Measurements from ENCODE around the gene NEAT1. TPM values are rescaled to one million over a fixed set of nuclear protein-coding genes. Genes with fewer than 3 reads are reported as not detected.

Gene NEAT1
- total RNA-seq, 1 donor from 2014 or later: 229 TPM

DNA sequence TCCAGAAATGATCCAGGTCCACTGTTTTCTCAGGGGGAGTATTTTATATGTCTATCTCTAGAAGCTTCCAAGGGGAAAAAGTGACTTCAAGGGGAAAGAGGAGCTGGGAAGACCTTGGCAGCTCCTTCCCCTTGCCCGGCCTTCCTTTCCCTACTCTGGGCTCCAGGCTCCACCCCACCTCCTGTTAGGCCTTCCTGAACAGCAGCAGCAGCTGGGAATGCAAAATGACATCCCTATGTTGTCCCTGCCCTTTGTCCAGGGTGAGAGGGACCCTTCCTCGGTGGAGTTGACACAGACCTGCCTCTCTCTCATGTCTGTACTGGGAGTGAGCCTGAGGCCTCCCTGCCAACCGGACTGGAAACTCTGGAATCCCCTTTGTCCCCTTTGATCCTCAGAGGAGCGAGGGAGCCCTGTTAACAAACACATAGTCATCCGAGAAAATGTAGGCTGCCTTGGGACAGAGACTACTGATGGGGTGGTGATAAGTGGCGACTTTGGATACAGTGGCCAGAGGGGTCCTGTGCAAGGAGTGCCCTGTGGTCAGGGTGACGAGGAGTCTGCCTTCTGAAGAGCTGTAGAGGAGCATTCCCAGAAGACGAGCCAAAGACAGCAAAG is 67.2 kb downstream of the NEAT1 start:
- peak overlapping the region; percentile 94 for H3K27ac Mint-ChIP-seq
- H3K4me1 Mint-ChIP-seq (ENCODE audit: unreplicated experiment): peaks cover 72% of the 10 kb centered on the region

GRCh38 chr11:65491163-65491465 is 68.5 kb downstream of the NEAT1 start:
- Mint-ChIP-seq H3K4me1 (ENCODE audit: unreplicated experiment) (peaks cover 65% of the 10 kb centered on the region), H3K27ac (peak overlapping the region; percentile 91), H3K27me3 (no peaks in the 10 kb centered on the region), H3K4me3 (peak overlapping the region; percentile 45), H3K36me3 (no peaks in the 10 kb centered on the region), H3K9me3 (no peaks in the 10 kb centered on the region)
- DNase-seq (ENCODE audit: extremely low spot score, unreplicated experiment): no peak
- TF ChIP-seq CTCF (conservative IDR thresholded peaks at IDR 0.05): no peak

More for the DNA sequence above, 67.2 kb downstream of the NEAT1 start:
- no peak for TF ChIP-seq CTCF (conservative IDR thresholded peaks at IDR 0.05)
- H3K36me3 Mint-ChIP-seq: no peaks in the 10 kb centered on the region
- no peaks in the 10 kb centered on the region for H3K27me3 Mint-ChIP-seq
- no peak for DNase-seq (ENCODE audit: extremely low spot score, unreplicated experiment)
- H3K9me3 Mint-ChIP-seq: no peaks in the 10 kb centered on the region
- peak overlapping the region; percentile 74 for H3K4me3 Mint-ChIP-seq

- TF ChIP-seq CTCF (conservative IDR thresholded peaks at IDR 0.05): no peak
- Mint-ChIP-seq H3K4me1 (ENCODE audit: unreplicated experiment) (peaks cover 72% of the 10 kb centered on the region), H3K4me3 (peak overlapping the region; percentile 54), H3K9me3 (no peaks in the 10 kb centered on the region), H3K27ac (peak overlapping the region; percentile 91), H3K36me3 (no peaks in the 10 kb centered on the region), H3K27me3 (no peaks in the 10 kb centered on the region)
- DNase-seq (ENCODE audit: extremely low spot score, unreplicated experiment): no peak
Measured at GRCh38 chr11:65491614-65492386, 69.2 kb downstream of the NEAT1 start.

- H3K27ac Mint-ChIP-seq: peak overlapping the region; percentile 91
- H3K4me3 Mint-ChIP-seq: peak overlapping the region; percentile 58
- no peak for TF ChIP-seq CTCF (conservative IDR thresholded peaks at IDR 0.05)
- H3K4me1 Mint-ChIP-seq (ENCODE audit: unreplicated experiment): peaks cover 77% of the 10 kb centered on the region
- no peaks in the 10 kb centered on the region for H3K9me3 Mint-ChIP-seq
- H3K27me3 Mint-ChIP-seq: no peaks in the 10 kb centered on the region
- DNase-seq (ENCODE audit: extremely low spot score, unreplicated experiment): no peak
- no peaks in the 10 kb centered on the region for H3K36me3 Mint-ChIP-seq
Measured at GRCh38 chr11:65492387-65492636, 69.7 kb downstream of the NEAT1 start.

DNA sequence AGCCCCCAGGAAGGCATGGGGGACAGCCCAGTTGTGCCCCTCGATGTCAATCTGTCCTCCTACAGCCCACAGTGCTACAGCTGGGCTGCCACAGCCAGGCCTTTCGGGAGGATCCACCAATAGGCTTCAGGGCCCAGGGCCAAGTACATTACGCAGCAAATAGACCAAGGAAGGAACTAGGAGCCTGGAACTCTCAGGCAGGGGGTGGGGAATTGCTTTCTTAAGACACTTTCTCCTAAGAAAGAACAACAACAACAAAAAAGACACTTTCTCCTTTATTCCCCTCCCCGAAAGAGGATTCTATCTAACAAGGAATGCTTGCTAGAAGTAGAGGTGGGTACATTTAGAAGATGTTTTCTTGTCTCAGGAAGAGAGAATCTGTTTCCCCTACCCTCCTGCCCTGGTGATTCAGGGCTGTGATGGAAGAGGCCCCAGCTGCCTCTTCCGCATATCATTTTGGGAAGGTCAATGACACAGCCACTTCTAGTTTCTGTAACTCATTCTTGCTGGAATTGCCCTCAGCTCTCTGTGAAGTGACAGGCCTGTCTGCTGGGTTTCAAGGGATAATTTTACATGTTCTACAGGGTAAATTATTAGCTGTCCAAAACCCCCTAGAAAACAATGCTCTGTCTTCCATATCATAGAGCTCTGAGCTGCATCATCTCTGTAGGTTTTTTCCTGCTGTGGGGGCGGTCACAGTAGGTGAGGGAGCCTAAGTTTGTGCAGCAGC is 70.2 kb downstream of the NEAT1 start:
- no peak for TF ChIP-seq CTCF (conservative IDR thresholded peaks at IDR 0.05)
- H3K4me3 Mint-ChIP-seq: peak overlapping the region; percentile 71

More for the DNA sequence above, 70.2 kb downstream of the NEAT1 start:
- no peaks in the 10 kb centered on the region for H3K27me3 Mint-ChIP-seq
- H3K36me3 Mint-ChIP-seq: no peaks in the 10 kb centered on the region
- no peak for DNase-seq (ENCODE audit: extremely low spot score, unreplicated experiment)
- H3K27ac Mint-ChIP-seq: peak overlapping the region; percentile 91
- H3K4me1 Mint-ChIP-seq (ENCODE audit: unreplicated experiment): peaks cover 75% of the 10 kb centered on the region
- no peaks in the 10 kb centered on the region for H3K9me3 Mint-ChIP-seq

Data from type B pancreatic cell (in vitro differentiated cells).